Esophagus muscularis mucosa (tissue), 3 donors: ENCODE data around the gene CDKN2C.
"Not testable (repeated sequence)": the region's sequence is repeated elsewhere in the genome, so short reads cannot be mapped to it uniquely, and the experiment has no call there.

Experiments
- CTCF ChIP-seq, 3 experiments: fragments of 200-600 bp in 2 of 3; fragments of 450-650 bp in 1 of 3; sonication (generic) in 2 of 3; IDR thresholded peaks; one replicate each; pipeline ENCODE4 v1.5.1; 2017 to 2019; ENCODE audit warnings: antibody characterized with exemption in 3 of 3, mild to moderate bottlenecking in 2 of 3, moderate library complexity in 1 of 3
- POLR2A ChIP-seq: fragments of 450-650 bp; IDR thresholded peaks from one replicate; pipeline ENCODE4 v1.6.1; 2017; ENCODE audit warnings: antibody characterized with exemption, moderate library complexity, mild to moderate bottlenecking, low read depth

- not testable (repeated sequence) for TF ChIP-seq CTCF (IDR thresholded peaks at IDR 0.05); POLR2A
Measured at GRCh38 chr1:50935276-50935675, 34.8 kb upstream of the CDKN2C start.
